K562 (cell line): Measurements from ENCODE around the gene UBE2M. TPM values are rescaled to one million over a fixed set of nuclear protein-coding genes. Genes with fewer than 3 reads are reported as not detected.

Experiments
- ADNP ChIP-seq: fragments of 200-800 bp; sonication (Bioruptor generic); IDR thresholded peaks from 2 replicates; pipeline ENCODE4 v1.6.1; 2016; ENCODE audit warnings: missing genetic modification characterization, missing compliant biosample characterization
- ARID1B ChIP-seq: fragments of 450-650 bp; IDR thresholded peaks from 2 replicates; pipeline ENCODE4 v1.6.1; 2016; ENCODE audit warnings: antibody characterized with exemption, mild to moderate bottlenecking, inconsistent platforms
- CUX1 ChIP-seq: fragments of 200-800 bp; sonication (Bioruptor generic); IDR thresholded peaks from 2 replicates; pipeline ENCODE4 v1.6.1; 2016; ENCODE audit warnings: missing genetic modification characterization, missing compliant biosample characterization
- DEAF1 ChIP-seq: fragments of 450-650 bp; formaldehyde crosslinking; IDR thresholded peaks from 2 replicates; pipeline ENCODE4 v1.4.0; 2020; ENCODE audit warnings: mild to moderate bottlenecking, moderate library complexity
- GABPB1 ChIP-seq: sonication (generic); formaldehyde crosslinking; IDR thresholded peaks from 2 replicates; pipeline ENCODE4 v1.8.0; 2022; ENCODE audit warnings: mild to moderate bottlenecking, missing genetic modification reagents
- MAX ChIP-seq: sonication (generic); formaldehyde crosslinking; IDR thresholded peaks from 2 replicates; pipeline ENCODE4 v1.9.0; 2022; ENCODE audit warnings: mild to moderate bottlenecking, missing genetic modification reagents
- MEF2D ChIP-seq: conservative IDR thresholded peaks from 2 replicates; pipeline ENCODE4 v1.6.1; 2016; ENCODE audit warnings: low read depth, missing genetic modification characterization, missing compliant biosample characterization
- NFIC ChIP-seq: fragments of 450-650 bp; IDR thresholded peaks from 2 replicates; pipeline ENCODE4 v1.6.1; 2017; ENCODE audit warnings: mild to moderate bottlenecking, inconsistent platforms
- POLR2G ChIP-seq: fragments of 200-400 bp; formaldehyde crosslinking; IDR thresholded peaks from 2 replicates; pipeline ENCODE4 v1.6.1; 2017; ENCODE audit warnings: low read depth, mild to moderate bottlenecking, antibody characterized with exemption, low read length, moderate library complexity
- RBM22 ChIP-seq: fragments of 200-400 bp; formaldehyde crosslinking; IDR thresholded peaks from 2 replicates; pipeline ENCODE4 v1.6.1; 2018; ENCODE audit warnings: low read length, low read depth; ENCODE audit not compliant: poor library complexity, severe bottlenecking
- SIX5 ChIP-seq, 2 experiments: IDR thresholded peaks; 2 replicates each; pipeline ENCODE4 v1.6.1; 2011; ENCODE audit warnings: low read length in 2 of 2, borderline replicate concordance in 1 of 2, low read depth in 1 of 2, mild to moderate bottlenecking in 1 of 2, moderate library complexity in 1 of 2; ENCODE audit not compliant: insufficient read depth in 1 of 2
- SMAD3 ChIP-seq: fragments of 450-650 bp; formaldehyde crosslinking; conservative IDR thresholded peaks from 2 replicates; pipeline ENCODE4 v1.4.0; 2020; ENCODE audit warnings: mild to moderate bottlenecking
- polyA plus RNA-seq, 8 experiments: library from polyadenylated mRNA; depleted of rRNA in 4 of 8; stranded (reverse) in 5 of 8; unstranded in 3 of 8; fragments of >200 nt; fragmentation: Nextera tagmentation in 2 of 8; fragmentation: Illumina TruSeq in 1 of 8; extraction: Ambion mirVana in 2 of 8; extraction: Trizol in 1 of 8; gene quantifications; 2 replicates each; pipeline versions ENCODE4 v1.2.1 to v1.2.3, GENCODE V29; 2011 to 2014; ENCODE audit warnings: inconsistent platforms in 1 of 8, missing spikeins in 1 of 8
- total RNA-seq, 7 experiments: library from RNA; depleted of rRNA in 6 of 7; stranded (reverse); fragments of >200 nt in 6 of 7; fragmentation: Illumina TruSeq in 2 of 7; extraction: Trizol in 2 of 7; gene quantifications; 2 replicates each; pipeline versions ENCODE4 v1.2.1 to v1.2.3, GENCODE V29; 2011 to 2021; ENCODE audit warnings: low replicate concordance in 1 of 7
- TF ChIP-seq, protein P1 (sequence below): sonication (generic); formaldehyde crosslinking; IDR thresholded peaks from 2 replicates; pipeline ENCODE4 v1.8.0; 2023; ENCODE audit warnings: mild to moderate bottlenecking, missing genetic modification reagents

The UBE2M gene
- total and polyA plus RNA-seq, 9 of the 15 experiments (the other 6 are each of a cell fraction or from before 2014, with no cell fraction given): 0.92 to 163 (median 85.7) TPM

- peak; percentile 73 for TF ChIP-seq NFIC
- peak; percentile 60 for TF ChIP-seq ARID1B
- TF ChIP-seq CUX1 (CRISPR knock-in tag): no peak
- no peak for TF ChIP-seq MEF2D (tag)
- peak; percentile 60 to 69 for TF ChIP-seq SIX5 (IDR thresholded peaks at IDR 0.05; ENCODE audit: borderline replicate concordance in 1 of 2, insufficient read depth in 1 of 2, low read depth in 1 of 2, low read length in 2 of 2)
- TF ChIP-seq POLR2G: peak; percentile 96
- peak; percentile 88 for TF ChIP-seq MAX (CRISPR knock-in tag)
- no peak for TF ChIP-seq ADNP (tag)
- TF ChIP-seq SMAD3 (CRISPR knock-in tag): no peak; the same call in 1 of the 2 replicates
- TF ChIP-seq, protein P1, sequence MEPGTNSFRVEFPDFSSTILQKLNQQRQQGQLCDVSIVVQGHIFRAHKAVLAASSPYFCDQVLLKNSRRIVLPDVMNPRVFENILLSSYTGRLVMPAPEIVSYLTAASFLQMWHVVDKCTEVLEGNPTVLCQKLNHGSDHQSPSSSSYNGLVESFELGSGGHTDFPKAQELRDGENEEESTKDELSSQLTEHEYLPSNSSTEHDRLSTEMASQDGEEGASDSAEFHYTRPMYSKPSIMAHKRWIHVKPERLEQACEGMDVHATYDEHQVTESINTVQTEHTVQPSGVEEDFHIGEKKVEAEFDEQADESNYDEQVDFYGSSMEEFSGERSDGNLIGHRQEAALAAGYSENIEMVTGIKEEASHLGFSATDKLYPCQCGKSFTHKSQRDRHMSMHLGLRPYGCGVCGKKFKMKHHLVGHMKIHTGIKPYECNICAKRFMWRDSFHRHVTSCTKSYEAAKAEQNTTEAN (CRISPR knock-in tag): peak; percentile 74; the same call in 1 of the 2 replicates
- peak; percentile 100 for TF ChIP-seq GABPB1
- TF ChIP-seq RBM22: peak; percentile 98
- TF ChIP-seq DEAF1 (CRISPR knock-in tag): peak; percentile 74
These were observed 38.8 kb downstream of the UBE2M start, which contains the start of gene ZBTB45 (continued) for GRCh38 chr19:58519355-58520256.
